ENCODE data around the gene RNASEH1. TPM values are rescaled to one million over a fixed set of nuclear protein-coding genes. Genes with fewer than 3 reads are reported as not detected.

The RNASEH1 gene
- total RNA-seq, 1 experiment from 2014 or later: 38.2 TPM

- ATAC-seq: 0 out of 2 replicates have a peak, but pooled peaks have one; percentile 37
- Histone ChIP-seq H2AFZ (ENCODE audit: low read depth, low read length, poor library complexity, severe bottlenecking) (no peak overlapping the region), H3K4me2 (ENCODE audit: low read length) (no peak overlapping the region), H3K27ac (ENCODE audit: low read depth, low read length) (no peak overlapping the region), H3K79me2 (ENCODE audit: insufficient read depth, low read length) (no peaks in the 10 kb centered on the region; the same call in 1 of the 2 replicates), H3K27me3 (ENCODE audit: insufficient read depth, low read length) (no peaks in the 10 kb centered on the region), H3K4me3 (replicated peaks in 1 of 2; ENCODE audit: low read depth in 1 of 2, low read length in 2 of 2) (no peak overlapping the region), H3K9me2 (ENCODE audit: insufficient read depth) (no peaks in the 10 kb centered on the region), H3K36me3 (ENCODE audit: control insufficient read depth in 1 of 2, insufficient read depth in 2 of 2, low read length in 2 of 2) (peaks cover 1 to 11% of the 10 kb centered on the region in 2 experiments; a peak in 3 of 4 replicates), H4K20me1 (ENCODE audit: insufficient read depth) (no peaks in the 10 kb centered on the region), H3K9ac (ENCODE audit: low read length) (no peak overlapping the region), H3K9me3 (ENCODE audit: control insufficient read depth in 1 of 2, insufficient read depth in 1 of 2, low read depth in 1 of 2, low read length in 2 of 2) (no peaks in the 10 kb centered on the region), H3K4me1 (ENCODE audit: control insufficient read depth in 1 of 2, insufficient read depth in 2 of 2, low read length in 2 of 2) (no peaks in the 10 kb centered on the region)
- DNase-seq (ENCODE audit: low read depth, low spot score): no peak
- TF ChIP-seq RAD21 (IDR thresholded peaks at IDR 0.05; ENCODE audit: low read depth): no peak
- TF ChIP-seq TCF7L2 (IDR thresholded peaks at IDR 0.05; ENCODE audit: borderline replicate concordance, extremely low read depth, insufficient read depth, insufficient read length): no peak
- no peak for TF ChIP-seq SRF (IDR thresholded peaks at IDR 0.05; ENCODE audit: low read depth)
- no peak for TF ChIP-seq FOSL1 (IDR thresholded peaks at IDR 0.05; ENCODE audit: low read depth)
- TF ChIP-seq MAX (IDR thresholded peaks at IDR 0.05): no peak
- TF ChIP-seq YY1 (IDR thresholded peaks at IDR 0.05; ENCODE audit: extremely low read depth, insufficient replicate concordance, low read depth, low read length): no peak
- ChIA-PET CTCF (no interaction called here), RAD21 (ENCODE audit: low non-redundant PET in 1 of 2, low total read pairs in 2 of 2, uncharacterized antibody in 2 of 2, unreplicated experiment in 2 of 2) (no interaction called here), POLR2A (no interaction called here)
- BruUV-seq (replicated peaks): no TSS peak
- intact Hi-C loops (cut with micrococcal nuclease): no loop called here
Measured at GRCh38 chr2:3587021-3587420, 28.9 kb upstream of the RNASEH1 start.

- H3K9ac ChIP-seq (ENCODE audit: low read length): no peak overlapping the region
- BruUV-seq (replicated peaks): no TSS peak
- ATAC-seq (no peak), DNase-seq (ENCODE audit: low read depth, low spot score) (no peak)
- TF ChIP-seq SP1 (IDR thresholded peaks at IDR 0.05; ENCODE audit: low read depth) (no peak), MAX (IDR thresholded peaks at IDR 0.05) (no peak), FOSL1 (IDR thresholded peaks at IDR 0.05; ENCODE audit: low read depth) (no peak), CTCF (IDR thresholded peaks at IDR 0.05 in 2 of 3, conservative IDR thresholded peaks at IDR 0.05 in 1 of 3; ENCODE audit: borderline replicate concordance in 1 of 3, insufficient read depth in 1 of 3, low read depth in 2 of 3, low read length in 2 of 3) (no peak), SIN3A (IDR thresholded peaks at IDR 0.05; ENCODE audit: low read depth) (no peak), ZNF274 (IDR thresholded peaks at IDR 0.05; ENCODE audit: low read depth, low read length) (no peak), RAD21 (IDR thresholded peaks at IDR 0.05; ENCODE audit: low read depth) (no peak), ZBTB33 (IDR thresholded peaks at IDR 0.05; ENCODE audit: extremely low read depth, insufficient replicate concordance, low read length) (no peak), POLR2AphosphoS5 (IDR thresholded peaks at IDR 0.05; ENCODE audit: low read depth, low read length) (no peak), EGR1 (IDR thresholded peaks at IDR 0.05; ENCODE audit: low read depth) (no peak), TCF7L2 (IDR thresholded peaks at IDR 0.05; ENCODE audit: borderline replicate concordance, extremely low read depth, insufficient read depth, insufficient read length) (no peak), POLR2A (IDR thresholded peaks at IDR 0.05; ENCODE audit: borderline replicate concordance, extremely low read depth, insufficient read depth, insufficient read length) (no peak), EZH2phosphoT487 (IDR thresholded peaks at IDR 0.05; ENCODE audit: borderline replicate concordance) (no peak), ATF3 (IDR thresholded peaks at IDR 0.05) (no peak)
- H3K9me3 ChIP-seq (ENCODE audit: control insufficient read depth in 1 of 2, insufficient read depth in 1 of 2, low read depth in 1 of 2, low read length in 2 of 2): no peaks in the 10 kb centered on the region
- peaks cover 2% of the 10 kb centered on the region; the same call in 1 of the 2 replicates for H4K20me1 ChIP-seq (ENCODE audit: insufficient read depth)
- ChIA-PET CTCF (no interaction called here), RAD21 (ENCODE audit: low non-redundant PET in 1 of 2, low total read pairs in 2 of 2, uncharacterized antibody in 2 of 2, unreplicated experiment in 2 of 2) (no interaction called here), POLR2A (no interaction called here)
- no peaks in the 10 kb centered on the region for H3K27me3 ChIP-seq (ENCODE audit: insufficient read depth, low read length)
- intact Hi-C loops (cut with micrococcal nuclease): no loop called here
- H2AFZ ChIP-seq (ENCODE audit: low read depth, low read length, poor library complexity, severe bottlenecking): no peak overlapping the region
- no peak overlapping the region for H3K27ac ChIP-seq (ENCODE audit: low read depth, low read length)
- H3K79me2 ChIP-seq (ENCODE audit: insufficient read depth, low read length): peaks cover 5% of the 10 kb centered on the region
- H3K9me2 ChIP-seq (ENCODE audit: insufficient read depth): no peaks in the 10 kb centered on the region
- peaks cover 9 to 16% of the 10 kb centered on the region in 2 experiments; a peak in 3 of 4 replicates for H3K36me3 ChIP-seq (ENCODE audit: control insufficient read depth in 1 of 2, insufficient read depth in 2 of 2, low read length in 2 of 2)
- no peak overlapping the region for H3K4me2 ChIP-seq (ENCODE audit: low read length)
- H3K4me3 ChIP-seq (replicated peaks in 1 of 2; ENCODE audit: low read depth in 1 of 2, low read length in 2 of 2): no peak overlapping the region
- no peaks in the 10 kb centered on the region for H3K4me1 ChIP-seq (ENCODE audit: control insufficient read depth in 1 of 2, insufficient read depth in 2 of 2, low read length in 2 of 2)
Measured at GRCh38 chr2:3586220-3586619, 28.1 kb upstream of the RNASEH1 start.
